ENCODE results near the gene SCYGR5.

GRCh38 chr2:227623226-227623625 is 43.4 kb upstream of the SCYGR5 start:
- TF ChIP-seq CTCF (IDR thresholded peaks at IDR 0.05 in 4 of 5, conservative IDR thresholded peaks at IDR 0.05 in 1 of 5) (no peak), POLR2A (IDR thresholded peaks at IDR 0.05) (no peak)

All from gastrocnemius medialis (tissue), 4 donors.